GM23338 (cell line): ENCODE measurements around the gene RSPO1. TPM values are rescaled to one million over a fixed set of nuclear protein-coding genes. Genes with fewer than 3 reads are reported as not detected.

ENCODE experiments used
- ATAC-seq: fragments of 200-7000 bp; cut with Tn5 transposase; 3 replicates; pipeline ENCODE4 v1.9.1; 2020
- DNase-seq: peaks from one replicate; pipeline ENCODE4 v3.0.0-alpha.2; 2015; ENCODE audit warnings: low spot score
- H2AFZ ChIP-seq: fragments of 200-600 bp; sonication (generic); 2 replicates; pipeline ENCODE4 v1.8.0; 2016; ENCODE audit warnings: antibody characterized with exemption, mild to moderate bottlenecking, moderate library complexity
- H3F3A ChIP-seq: fragments of 200-600 bp; sonication (generic); replicated peaks from 2 replicates; pipeline ENCODE4 v1.8.0; 2017; ENCODE audit warnings: antibody characterized with exemption, mixed run types, low read depth
- H3K27ac ChIP-seq: fragments of 200-600 bp; sonication (generic); 2 replicates; pipeline ENCODE4 v1.6.1; 2016; ENCODE audit warnings: low read depth
- H3K27me3 ChIP-seq: fragments of 200-600 bp; sonication (generic); 2 replicates; pipeline ENCODE4 v1.8.0; 2016; ENCODE audit warnings: mild to moderate bottlenecking, mixed run types, moderate library complexity; ENCODE audit not compliant: insufficient read depth
- H3K36me3 ChIP-seq: fragments of 200-600 bp; sonication (generic); 2 replicates; pipeline ENCODE4 v1.8.0; 2016; ENCODE audit warnings: mild to moderate bottlenecking; ENCODE audit not compliant: insufficient read depth
- H3K4me1 ChIP-seq: fragments of 200-600 bp; sonication (generic); 2 replicates; pipeline ENCODE4 v1.8.0; 2016; ENCODE audit warnings: mild to moderate bottlenecking, moderate library complexity; ENCODE audit not compliant: insufficient read depth
- H3K4me2 ChIP-seq: fragments of 200-600 bp; sonication (generic); 2 replicates; pipeline ENCODE4 v1.7.1; 2017; ENCODE audit warnings: mixed run types
- H3K4me3 ChIP-seq: fragments of 200-600 bp; sonication (generic); 2 replicates; pipeline ENCODE4 v1.6.1; 2016; ENCODE audit warnings: mixed run types
- H3K79me2 ChIP-seq: fragments of 200-600 bp; sonication (generic); replicated peaks from 2 replicates; pipeline ENCODE4 v1.8.0; 2017; ENCODE audit warnings: mild to moderate bottlenecking; ENCODE audit not compliant: insufficient read depth
- H3K9me2 ChIP-seq: fragments of 200-600 bp; sonication (generic); 2 replicates; pipeline ENCODE4 v1.8.0; 2017; ENCODE audit not compliant: insufficient read depth
- H4K20me1 ChIP-seq: fragments of 200-600 bp; sonication (generic); replicated peaks from 2 replicates; pipeline ENCODE4 v1.8.0; 2017; ENCODE audit warnings: mild to moderate bottlenecking; ENCODE audit not compliant: insufficient read depth
- H3K27ac Mint-ChIP-seq: 2 replicates; pipeline ENCODE4 v1.8.0; 2020; ENCODE audit warnings: inconsistent platforms, mild to moderate bottlenecking, moderate library complexity, mixed read lengths
- H3K27me3 Mint-ChIP-seq: 3 replicates; pipeline ENCODE4 v1.8.0; 2022; ENCODE audit warnings: low read depth, mild to moderate bottlenecking, moderate library complexity, mixed read lengths, inconsistent platforms; ENCODE audit not compliant: insufficient read depth, poor library complexity
- H3K36me3 Mint-ChIP-seq: 3 replicates; pipeline ENCODE4 v1.8.0; 2021; ENCODE audit warnings: low read depth, mild to moderate bottlenecking, inconsistent platforms, moderate library complexity, mixed read lengths
- H3K4me1 Mint-ChIP-seq: 3 replicates; pipeline ENCODE4 v1.8.0; 2020; ENCODE audit warnings: mild to moderate bottlenecking, inconsistent platforms, mixed read lengths
- H3K4me3 Mint-ChIP-seq: 3 replicates; pipeline ENCODE4 v1.8.0; 2021; ENCODE audit warnings: moderate library complexity, mild to moderate bottlenecking, inconsistent platforms, mixed read lengths
- H3K9me3 Mint-ChIP-seq: 3 replicates; pipeline ENCODE4 v1.8.0; 2020; ENCODE audit warnings: moderate library complexity, mild to moderate bottlenecking, inconsistent platforms, mixed read lengths
- CREB1 ChIP-seq: fragments of 250-450 bp; sonication (Bioruptor Pico); IDR thresholded peaks from 2 replicates; pipeline ENCODE4 v1.5.0; 2020; ENCODE audit warnings: low read depth, mild to moderate bottlenecking, moderate library complexity
- ETS1 ChIP-seq: IDR thresholded peaks from 2 replicates; pipeline ENCODE4 v1.6.1; 2016; ENCODE audit warnings: antibody characterized with exemption
- EZH2phosphoT487 ChIP-seq: fragments of 200-600 bp; sonication (generic); IDR thresholded peaks from one replicate; pipeline ENCODE4 v1.8.1; 2018; ENCODE audit warnings: antibody characterized with exemption; ENCODE audit not compliant: unreplicated experiment
- JUNB ChIP-seq: IDR thresholded peaks from one replicate; pipeline ENCODE4 v1.6.1; 2016; ENCODE audit warnings: antibody characterized with exemption; ENCODE audit not compliant: unreplicated experiment
- POLR2AphosphoS5 ChIP-seq: IDR thresholded peaks from 2 replicates; pipeline ENCODE4 v1.6.1; 2016; ENCODE audit warnings: antibody characterized with exemption, low read depth
- ZNF114 ChIP-seq: fragments of 250-450 bp; sonication (Bioruptor Pico); IDR thresholded peaks from 2 replicates; pipeline ENCODE4 v1.5.0; 2020; ENCODE audit warnings: mild to moderate bottlenecking, moderate library complexity
- ZNF331 ChIP-seq: fragments of 250-450 bp; sonication (Bioruptor Pico); IDR thresholded peaks from 2 replicates; pipeline ENCODE4 v1.5.0; 2020; ENCODE audit warnings: low read depth, mild to moderate bottlenecking, moderate library complexity
- polyA plus RNA-seq: library from polyadenylated mRNA; unstranded; fragments of >200 nt; fragmentation: Nextera tagmentation; extraction: Ambion mirVana; gene quantifications from 2 replicates; pipeline ENCODE4 v1.2.1, GENCODE V29; 2016
- total RNA-seq: library from RNA; depleted of rRNA; stranded (reverse); fragments of >200 nt; shearing (Covaris generic); gene quantifications from 2 replicates; pipeline ENCODE4 v1.2.3, GENCODE V29; 2014
- TF ChIP-seq, protein P1 (sequence below), 2 experiments: fragments of 200-600 bp in 1 of 2; sonication (generic) in 1 of 2; conservative IDR thresholded peaks; 2 replicates each; pipeline versions ENCODE4 v1.5.1 to v1.6.1; 2016 to 2017; ENCODE audit warnings: antibody characterized with exemption in 2 of 2, low read depth in 2 of 2, mild to moderate bottlenecking in 2 of 2, moderate library complexity in 1 of 2
- TF ChIP-seq, protein P2 (sequence below): IDR thresholded peaks from one replicate; pipeline ENCODE4 v1.6.1; 2018; ENCODE audit warnings: antibody characterized with exemption; ENCODE audit not compliant: unreplicated experiment

RSPO1 gene
- total and polyA plus RNA-seq, 2 experiments from 2014 or later: 0.11 TPM; not detected in 1

GRCh38 chr1:37670133-37670532, 35.4 kb upstream of the RSPO1 start (continued):
- TF ChIP-seq, protein P1, sequence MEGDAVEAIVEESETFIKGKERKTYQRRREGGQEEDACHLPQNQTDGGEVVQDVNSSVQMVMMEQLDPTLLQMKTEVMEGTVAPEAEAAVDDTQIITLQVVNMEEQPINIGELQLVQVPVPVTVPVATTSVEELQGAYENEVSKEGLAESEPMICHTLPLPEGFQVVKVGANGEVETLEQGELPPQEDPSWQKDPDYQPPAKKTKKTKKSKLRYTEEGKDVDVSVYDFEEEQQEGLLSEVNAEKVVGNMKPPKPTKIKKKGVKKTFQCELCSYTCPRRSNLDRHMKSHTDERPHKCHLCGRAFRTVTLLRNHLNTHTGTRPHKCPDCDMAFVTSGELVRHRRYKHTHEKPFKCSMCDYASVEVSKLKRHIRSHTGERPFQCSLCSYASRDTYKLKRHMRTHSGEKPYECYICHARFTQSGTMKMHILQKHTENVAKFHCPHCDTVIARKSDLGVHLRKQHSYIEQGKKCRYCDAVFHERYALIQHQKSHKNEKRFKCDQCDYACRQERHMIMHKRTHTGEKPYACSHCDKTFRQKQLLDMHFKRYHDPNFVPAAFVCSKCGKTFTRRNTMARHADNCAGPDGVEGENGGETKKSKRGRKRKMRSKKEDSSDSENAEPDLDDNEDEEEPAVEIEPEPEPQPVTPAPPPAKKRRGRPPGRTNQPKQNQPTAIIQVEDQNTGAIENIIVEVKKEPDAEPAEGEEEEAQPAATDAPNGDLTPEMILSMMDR (conservative IDR thresholded peaks at IDR 0.05; ENCODE audit: low read depth in 2 of 2): no peak
- TF ChIP-seq EZH2phosphoT487: no peak
- no peak for TF ChIP-seq ZNF331 (CRISPR knock-in tag)
- no peak for TF ChIP-seq ZNF114 (CRISPR knock-in tag)
- TF ChIP-seq POLR2AphosphoS5: no peak
- TF ChIP-seq CREB1: no peak
- no peak for TF ChIP-seq JUNB
- TF ChIP-seq ETS1: no peak
- TF ChIP-seq, protein P2, sequence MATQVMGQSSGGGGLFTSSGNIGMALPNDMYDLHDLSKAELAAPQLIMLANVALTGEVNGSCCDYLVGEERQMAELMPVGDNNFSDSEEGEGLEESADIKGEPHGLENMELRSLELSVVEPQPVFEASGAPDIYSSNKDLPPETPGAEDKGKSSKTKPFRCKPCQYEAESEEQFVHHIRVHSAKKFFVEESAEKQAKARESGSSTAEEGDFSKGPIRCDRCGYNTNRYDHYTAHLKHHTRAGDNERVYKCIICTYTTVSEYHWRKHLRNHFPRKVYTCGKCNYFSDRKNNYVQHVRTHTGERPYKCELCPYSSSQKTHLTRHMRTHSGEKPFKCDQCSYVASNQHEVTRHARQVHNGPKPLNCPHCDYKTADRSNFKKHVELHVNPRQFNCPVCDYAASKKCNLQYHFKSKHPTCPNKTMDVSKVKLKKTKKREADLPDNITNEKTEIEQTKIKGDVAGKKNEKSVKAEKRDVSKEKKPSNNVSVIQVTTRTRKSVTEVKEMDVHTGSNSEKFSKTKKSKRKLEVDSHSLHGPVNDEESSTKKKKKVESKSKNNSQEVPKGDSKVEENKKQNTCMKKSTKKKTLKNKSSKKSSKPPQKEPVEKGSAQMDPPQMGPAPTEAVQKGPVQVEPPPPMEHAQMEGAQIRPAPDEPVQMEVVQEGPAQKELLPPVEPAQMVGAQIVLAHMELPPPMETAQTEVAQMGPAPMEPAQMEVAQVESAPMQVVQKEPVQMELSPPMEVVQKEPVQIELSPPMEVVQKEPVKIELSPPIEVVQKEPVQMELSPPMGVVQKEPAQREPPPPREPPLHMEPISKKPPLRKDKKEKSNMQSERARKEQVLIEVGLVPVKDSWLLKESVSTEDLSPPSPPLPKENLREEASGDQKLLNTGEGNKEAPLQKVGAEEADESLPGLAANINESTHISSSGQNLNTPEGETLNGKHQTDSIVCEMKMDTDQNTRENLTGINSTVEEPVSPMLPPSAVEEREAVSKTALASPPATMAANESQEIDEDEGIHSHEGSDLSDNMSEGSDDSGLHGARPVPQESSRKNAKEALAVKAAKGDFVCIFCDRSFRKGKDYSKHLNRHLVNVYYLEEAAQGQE: no peak

- no peaks in the 10 kb centered on the region for H3K27me3 ChIP-seq
- no peak overlapping the region for H3K4me3 ChIP-seq
- Mint-ChIP-seq H3K4me1 (peaks cover 10% of the 10 kb centered on the region; the same call in 2 of the 3 replicates), H3K36me3 (no peaks in the 10 kb centered on the region), H3K4me3 (no peak overlapping the region), H3K27ac (no peak overlapping the region), H3K9me3 (no peaks in the 10 kb centered on the region), H3K27me3 (peaks cover 10% of the 10 kb centered on the region)
- H3K4me2 ChIP-seq: no peak overlapping the region
- H3F3A ChIP-seq: no peaks in the 10 kb centered on the region
- no peaks in the 10 kb centered on the region for H3K4me1 ChIP-seq
- H3K27ac ChIP-seq: no peak overlapping the region
- TF ChIP-seq, protein P1 (conservative IDR thresholded peaks at IDR 0.05; ENCODE audit: low read depth in 2 of 2): peak in 1 of 2 experiments; percentile 46; a peak in 2 of 4 replicates
- TF ChIP-seq EZH2phosphoT487: no peak
- H4K20me1 ChIP-seq: no peaks in the 10 kb centered on the region
- H3K9me2 ChIP-seq: no peaks in the 10 kb centered on the region
- H3K79me2 ChIP-seq: no peaks in the 10 kb centered on the region
- H2AFZ ChIP-seq: peak overlapping the region; percentile 85
- DNase-seq (peak; percentile 43), ATAC-seq (peak; percentile 54)
- no peaks in the 10 kb centered on the region for H3K36me3 ChIP-seq
These were observed 32.5 kb upstream of the RSPO1 start for GRCh38 chr1:37667023-37667671.
